Measurements from ENCODE around the gene WDR77. TPM values are rescaled to one million over a fixed set of nuclear protein-coding genes. Genes with fewer than 3 reads are reported as not detected.

The WDR77 gene
- total and polyA plus RNA-seq, 2 of the 13 experiments (the other 11 are each of a cell fraction or from before 2014, with no cell fraction given) = 90.6 to 108 TPM

DNA sequence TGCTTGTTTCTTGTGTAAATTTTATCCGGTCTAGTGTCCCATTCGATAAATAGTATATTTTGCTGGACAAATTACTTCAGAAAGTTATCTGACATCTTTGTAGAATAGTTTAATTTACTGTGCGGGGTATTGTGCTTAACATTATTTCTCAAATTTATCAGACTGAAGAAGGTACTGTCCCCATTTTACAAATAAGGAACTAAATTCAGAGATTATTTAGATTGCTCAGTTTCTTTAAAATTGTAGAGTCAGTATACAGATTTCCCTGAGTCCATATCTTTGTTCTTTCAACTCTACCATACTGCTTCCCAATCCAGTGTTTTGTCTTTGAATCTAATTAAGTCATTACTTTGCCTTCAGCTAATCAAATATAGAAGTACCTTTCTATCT is 6.6 kb upstream of the WDR77 start:
- no peak for FAIRE-seq
- ChIA-PET CTCF (ENCODE audit: low intra/inter-chr PET ratio, low total read pairs) (no interaction called here), POLR2A (no interaction called here)
- H3K79me2 ChIP-seq (ENCODE audit: insufficient read depth, low read length) = peaks cover 17% of the 10 kb centered on the region
- H3K4me2 ChIP-seq (ENCODE audit: low read depth, low read length) = no peak overlapping the region
- no peak overlapping the region for H3K4me3 ChIP-seq (replicated peaks in 1 of 3; ENCODE audit: insufficient read depth in 1 of 3, low read depth in 2 of 3, low read length in 3 of 3)
- ATAC-seq = no peak
- no peaks in the 10 kb centered on the region for H3K27me3 ChIP-seq (ENCODE audit: control insufficient read depth in 1 of 2, insufficient read depth in 2 of 2, low read length in 2 of 2)
- no peak overlapping the region for H2AFZ ChIP-seq (ENCODE audit: low read length)
- intact Hi-C loops (cut with micrococcal nuclease; ENCODE audit: unreplicated experiment) = no loop called here
- H3K36me3 ChIP-seq (replicated peaks in 1 of 2; ENCODE audit: control insufficient read depth in 1 of 2, insufficient read depth in 2 of 2, low read length in 2 of 2) = peaks cover 5 to 60% of the 10 kb centered on the region in 2 experiments
- H3K27ac ChIP-seq (ENCODE audit: extremely low read length, insufficient read depth, low read length) = no peak overlapping the region
- peaks cover 14% of the 10 kb centered on the region for H3K4me1 ChIP-seq (ENCODE audit: insufficient read depth, low read length)
- H3K9ac ChIP-seq (ENCODE audit: insufficient read depth, low read depth, low read length) = no peak overlapping the region
- DNase-seq (ENCODE audit: low spot score) = no peak
- WGBS (ENCODE audit: low lambda C conversion rate) = 95% methylated on average over 3 of the region's 3 CpGs
- H4K20me1 ChIP-seq (ENCODE audit: insufficient read depth, low read length) = no peaks in the 10 kb centered on the region
- in situ Hi-C loops (cut with HindIII; ENCODE audit: extremely low pct_ligation_motif_present, low pct_unique_long_range_greater_than_20kb) = no loop called here
- BruUV-seq (replicated peaks) = no TSS peak
- H3K9me3 ChIP-seq (ENCODE audit: low read length) = no peaks in the 10 kb centered on the region
- TF ChIP-seq MEIS2 (CRISPR knock-in tag; IDR thresholded peaks at IDR 0.05) = no peak
- no peak for TF ChIP-seq ZNF276 (CRISPR knock-in tag; IDR thresholded peaks at IDR 0.05; ENCODE audit: low read depth)
- TF ChIP-seq, protein P1, sequence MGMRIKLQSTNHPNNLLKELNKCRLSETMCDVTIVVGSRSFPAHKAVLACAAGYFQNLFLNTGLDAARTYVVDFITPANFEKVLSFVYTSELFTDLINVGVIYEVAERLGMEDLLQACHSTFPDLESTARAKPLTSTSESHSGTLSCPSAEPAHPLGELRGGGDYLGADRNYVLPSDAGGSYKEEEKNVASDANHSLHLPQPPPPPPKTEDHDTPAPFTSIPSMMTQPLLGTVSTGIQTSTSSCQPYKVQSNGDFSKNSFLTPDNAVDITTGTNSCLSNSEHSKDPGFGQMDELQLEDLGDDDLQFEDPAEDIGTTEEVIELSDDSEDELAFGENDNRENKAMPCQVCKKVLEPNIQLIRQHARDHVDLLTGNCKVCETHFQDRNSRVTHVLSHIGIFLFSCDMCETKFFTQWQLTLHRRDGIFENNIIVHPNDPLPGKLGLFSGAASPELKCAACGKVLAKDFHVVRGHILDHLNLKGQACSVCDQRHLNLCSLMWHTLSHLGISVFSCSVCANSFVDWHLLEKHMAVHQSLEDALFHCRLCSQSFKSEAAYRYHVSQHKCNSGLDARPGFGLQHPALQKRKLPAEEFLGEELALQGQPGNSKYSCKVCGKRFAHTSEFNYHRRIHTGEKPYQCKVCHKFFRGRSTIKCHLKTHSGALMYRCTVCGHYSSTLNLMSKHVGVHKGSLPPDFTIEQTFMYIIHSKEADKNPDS (CRISPR knock-in tag; IDR thresholded peaks at IDR 0.05) = no peak
- TF ChIP-seq, protein P2, sequence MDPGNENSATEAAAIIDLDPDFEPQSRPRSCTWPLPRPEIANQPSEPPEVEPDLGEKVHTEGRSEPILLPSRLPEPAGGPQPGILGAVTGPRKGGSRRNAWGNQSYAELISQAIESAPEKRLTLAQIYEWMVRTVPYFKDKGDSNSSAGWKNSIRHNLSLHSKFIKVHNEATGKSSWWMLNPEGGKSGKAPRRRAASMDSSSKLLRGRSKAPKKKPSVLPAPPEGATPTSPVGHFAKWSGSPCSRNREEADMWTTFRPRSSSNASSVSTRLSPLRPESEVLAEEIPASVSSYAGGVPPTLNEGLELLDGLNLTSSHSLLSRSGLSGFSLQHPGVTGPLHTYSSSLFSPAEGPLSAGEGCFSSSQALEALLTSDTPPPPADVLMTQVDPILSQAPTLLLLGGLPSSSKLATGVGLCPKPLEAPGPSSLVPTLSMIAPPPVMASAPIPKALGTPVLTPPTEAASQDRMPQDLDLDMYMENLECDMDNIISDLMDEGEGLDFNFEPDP (CRISPR knock-in tag; conservative IDR thresholded peaks at IDR 0.05) = no peak
- TF ChIP-seq, protein P3, sequence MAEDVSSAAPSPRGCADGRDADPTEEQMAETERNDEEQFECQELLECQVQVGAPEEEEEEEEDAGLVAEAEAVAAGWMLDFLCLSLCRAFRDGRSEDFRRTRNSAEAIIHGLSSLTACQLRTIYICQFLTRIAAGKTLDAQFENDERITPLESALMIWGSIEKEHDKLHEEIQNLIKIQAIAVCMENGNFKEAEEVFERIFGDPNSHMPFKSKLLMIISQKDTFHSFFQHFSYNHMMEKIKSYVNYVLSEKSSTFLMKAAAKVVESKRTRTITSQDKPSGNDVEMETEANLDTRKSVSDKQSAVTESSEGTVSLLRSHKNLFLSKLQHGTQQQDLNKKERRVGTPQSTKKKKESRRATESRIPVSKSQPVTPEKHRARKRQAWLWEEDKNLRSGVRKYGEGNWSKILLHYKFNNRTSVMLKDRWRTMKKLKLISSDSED (CRISPR knock-in tag; IDR thresholded peaks at IDR 0.05) = no peak
- no peak for TF ChIP-seq ZNF274 (CRISPR knock-in tag; IDR thresholded peaks at IDR 0.05)
- TF ChIP-seq ZNF446 (CRISPR knock-in tag; IDR thresholded peaks at IDR 0.05) = no peak
- TF ChIP-seq CEBPB (IDR thresholded peaks at IDR 0.05; ENCODE audit: borderline replicate concordance, low read depth, low read length) = no peak
- TF ChIP-seq MAZ (IDR thresholded peaks at IDR 0.05; ENCODE audit: borderline replicate concordance, low read depth, low read length) = no peak
- no peak for TF ChIP-seq MAZ (CRISPR knock-in tag; IDR thresholded peaks at IDR 0.05; ENCODE audit: low read depth)
- TF ChIP-seq ZNF605 (CRISPR knock-in tag; IDR thresholded peaks at IDR 0.05) = no peak
- no peak for TF ChIP-seq ZNF772 (CRISPR knock-in tag; IDR thresholded peaks at IDR 0.05)
- no peak for TF ChIP-seq POLR2G (IDR thresholded peaks at IDR 0.05; ENCODE audit: low read depth, low read length)
- TF ChIP-seq, protein P4, sequence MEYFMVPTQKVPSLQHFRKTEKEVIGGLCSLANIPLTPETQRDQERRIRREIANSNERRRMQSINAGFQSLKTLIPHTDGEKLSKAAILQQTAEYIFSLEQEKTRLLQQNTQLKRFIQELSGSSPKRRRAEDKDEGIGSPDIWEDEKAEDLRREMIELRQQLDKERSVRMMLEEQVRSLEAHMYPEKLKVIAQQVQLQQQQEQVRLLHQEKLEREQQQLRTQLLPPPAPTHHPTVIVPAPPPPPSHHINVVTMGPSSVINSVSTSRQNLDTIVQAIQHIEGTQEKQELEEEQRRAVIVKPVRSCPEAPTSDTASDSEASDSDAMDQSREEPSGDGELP (IDR thresholded peaks at IDR 0.05; ENCODE audit: borderline replicate concordance, low read depth) = no peak
- TF ChIP-seq HDAC2 (CRISPR knock-in tag; IDR thresholded peaks at IDR 0.05) = no peak
- TF ChIP-seq ZNF781 (CRISPR knock-in tag; IDR thresholded peaks at IDR 0.05; ENCODE audit: borderline replicate concordance, not compliant biosample characterization) = no peak
- no peak for TF ChIP-seq RXRA (CRISPR knock-in tag; IDR thresholded peaks at IDR 0.05)
- TF ChIP-seq SMARCE1 (IDR thresholded peaks at IDR 0.05; ENCODE audit: borderline replicate concordance) = no peak

Measured in HepG2 (cell line).